Neuronal stem cell (in vitro differentiated cells): Measurements from ENCODE around the gene ORC4.
A peak's percentile ranks its signal among the peaks of the same experiment; 100 is the strongest.

Experiments
- DNase-seq: peaks from one replicate; pipeline ENCODE4 v3.0.0-alpha.2; 2013; ENCODE audit warnings: low spot score
- H2AFZ ChIP-seq: one replicate; pipeline ENCODE4 v1.6.1; 2013; ENCODE audit warnings: mild to moderate bottlenecking, low read length, inconsistent platforms
- H2AK5ac ChIP-seq: 2 replicates; pipeline ENCODE4 v1.6.1; 2013; ENCODE audit warnings: low read depth, mild to moderate bottlenecking, inconsistent platforms, low read length, moderate library complexity, mixed read lengths
- H2BK120ac ChIP-seq: 2 replicates; pipeline ENCODE4 v1.6.1; 2013; ENCODE audit warnings: low read depth, mild to moderate bottlenecking, inconsistent platforms, low read length, moderate library complexity, mixed read lengths
- H2BK12ac ChIP-seq: one replicate; pipeline ENCODE4 v1.6.1; 2013; ENCODE audit warnings: low read length, inconsistent platforms
- H2BK15ac ChIP-seq: 2 replicates; pipeline ENCODE4 v1.6.1; 2013; ENCODE audit warnings: mild to moderate bottlenecking, low read length, inconsistent platforms, mixed read lengths
- H2BK5ac ChIP-seq: one replicate; pipeline ENCODE4 v1.6.1; 2013; ENCODE audit warnings: inconsistent platforms, mild to moderate bottlenecking, low read length, moderate library complexity
- H3K14ac ChIP-seq: one replicate; pipeline ENCODE4 v1.6.1; 2013; ENCODE audit warnings: low read length, inconsistent platforms
- H3K18ac ChIP-seq: 2 replicates; pipeline ENCODE4 v1.6.1; 2013; ENCODE audit warnings: low read length, inconsistent platforms
- H3K23ac ChIP-seq: 2 replicates; pipeline ENCODE4 v1.6.1; 2013; ENCODE audit warnings: low read depth, mild to moderate bottlenecking, mixed read lengths, low read length, inconsistent platforms; ENCODE audit not compliant: poor library complexity
- H3K27ac ChIP-seq: replicated peaks from 3 replicates; pipeline ENCODE4 v1.5.1; 2013; ENCODE audit warnings: low read length, inconsistent platforms
- H3K27me3 ChIP-seq, 3 experiments: 2 replicates each; pipeline ENCODE4 v1.6.1; 2013; ENCODE audit warnings: low read length in 3 of 3, mild to moderate bottlenecking in 2 of 3, inconsistent platforms in 1 of 3, low read depth in 1 of 3, mixed read lengths in 1 of 3, moderate library complexity in 1 of 3; ENCODE audit not compliant: control insufficient read depth in 3 of 3, insufficient read depth in 3 of 3
- H3K36me3 ChIP-seq, 2 donors: replicated peaks in 1 of 2; 2 replicates each; pipeline ENCODE4 v1.6.1; 2013; ENCODE audit warnings: low read length in 2 of 2; ENCODE audit not compliant: control insufficient read depth in 2 of 2, insufficient read depth in 2 of 2
- H3K4ac ChIP-seq: 2 replicates; pipeline ENCODE4 v1.6.1; 2013; ENCODE audit warnings: inconsistent platforms, mild to moderate bottlenecking, low read length, moderate library complexity
- H3K4me1 ChIP-seq, 2 donors: 1 replicate in 1 of 2; 2 replicates in 1 of 2; pipeline ENCODE4 v1.6.1; 2013; ENCODE audit warnings: low read length in 2 of 2, low read depth in 1 of 2; ENCODE audit not compliant: control insufficient read depth in 2 of 2, insufficient read depth in 1 of 2
- H3K4me2 ChIP-seq: one replicate; pipeline ENCODE4 v1.6.1; 2013; ENCODE audit warnings: mild to moderate bottlenecking, low read length, inconsistent platforms; ENCODE audit not compliant: insufficient read depth, poor library complexity, severe bottlenecking
- H3K4me3 ChIP-seq, 2 donors: 2 replicates each; pipeline ENCODE4 v1.5.1; 2013; ENCODE audit warnings: low read length in 2 of 2, mild to moderate bottlenecking in 2 of 2, inconsistent platforms in 1 of 2, moderate library complexity in 1 of 2
- H3K79me1 ChIP-seq: one replicate; pipeline ENCODE4 v1.6.1; 2013; ENCODE audit warnings: low read depth, mild to moderate bottlenecking, inconsistent platforms, low read length, moderate library complexity
- H3K9ac ChIP-seq: one replicate; pipeline ENCODE4 v1.6.1; 2013; ENCODE audit warnings: mild to moderate bottlenecking, low read depth, low read length, inconsistent platforms; ENCODE audit not compliant: poor library complexity
- H3K9me3 ChIP-seq, 2 donors: replicated peaks in 1 of 2; 2 replicates each; pipeline versions ENCODE3 to v1.6.1; 2013; ENCODE audit warnings: low read length in 2 of 2, mild to moderate bottlenecking in 2 of 2, inconsistent platforms in 1 of 2, low read depth in 1 of 2, mixed read lengths in 1 of 2, moderate library complexity in 1 of 2; ENCODE audit not compliant: control insufficient read depth in 2 of 2, insufficient read depth in 1 of 2
- H4K8ac ChIP-seq: one replicate; pipeline ENCODE4 v1.6.1; 2013; ENCODE audit warnings: low read depth, mild to moderate bottlenecking, inconsistent platforms, low read length, moderate library complexity
- H4K91ac ChIP-seq: one replicate; pipeline ENCODE4 v1.6.1; 2013; ENCODE audit warnings: low read length, low read depth, mild to moderate bottlenecking, inconsistent platforms; ENCODE audit not compliant: poor library complexity
- WGBS, 2 donors: extraction: QIAGEN DNeasy Blood & Tissue Kit; methylation state at CpG; one replicate each; pipeline ENCODE4 v1.1.7; 2013; ENCODE audit warnings: missing lambda C conversion rate in 2 of 2, mixed read lengths in 1 of 2; ENCODE audit not compliant: insufficient read length in 2 of 2, insufficient replicate concordance in 1 of 2; ENCODE audit errors: extremely low coverage in 2 of 2; 5-methylcytosine and 5-hydroxymethylcytosine counted together

The ORC4 gene

DNA sequence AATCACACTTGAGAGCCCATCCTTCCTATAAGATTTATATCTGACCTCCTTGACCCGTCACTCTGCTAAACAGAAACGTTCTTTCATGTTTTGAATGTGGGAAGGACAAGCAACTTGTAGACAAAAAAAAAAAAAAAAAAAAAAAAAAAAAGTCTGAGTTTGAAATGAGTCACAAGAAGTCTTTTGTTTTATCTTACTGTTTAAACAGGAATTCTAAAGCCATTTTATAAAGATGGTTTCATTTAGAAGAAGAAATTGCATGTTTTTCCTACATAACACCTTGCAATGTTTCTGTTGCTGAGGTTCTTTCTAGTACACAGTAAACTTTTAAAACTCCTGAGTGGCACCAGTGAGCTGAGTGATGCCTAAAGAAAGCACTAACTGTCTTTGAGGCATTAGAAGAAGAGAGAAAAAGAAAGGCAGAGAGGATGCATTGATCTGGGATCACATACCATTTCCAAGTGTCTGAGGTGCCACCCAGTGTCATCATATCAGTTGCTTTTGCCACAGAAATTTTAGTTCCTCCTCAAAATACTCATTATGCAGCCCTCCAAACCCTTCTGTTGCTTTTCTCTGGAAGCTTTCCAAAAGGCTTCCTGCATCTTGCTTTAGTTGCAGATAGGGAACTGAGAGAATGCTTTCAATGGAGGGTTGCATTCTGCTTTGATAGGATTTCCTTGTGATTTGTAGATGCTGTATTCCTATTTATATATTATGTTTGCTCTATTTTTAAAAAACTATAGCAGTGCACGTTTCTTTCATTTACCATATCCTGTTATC lies 106.6 kb downstream of the ORC4 start:
- Histone ChIP-seq H2BK120ac (no peak overlapping the region), H3K23ac (no peak overlapping the region), H3K18ac (no peak overlapping the region), H2AFZ (no peak overlapping the region), H4K8ac (no peak overlapping the region), H3K14ac (no peak overlapping the region), H3K9ac (no peak overlapping the region), H3K4me3 (no peak overlapping the region), H3K79me1 (no peaks in the 10 kb centered on the region), H2AK5ac (no peak overlapping the region), H2BK15ac (no peak overlapping the region), H3K4me2 (no peak overlapping the region), H2BK12ac (no peak overlapping the region), H3K9me3 (no peaks in the 10 kb centered on the region), H3K27me3 (no peaks in the 10 kb centered on the region), H3K4ac (no peak overlapping the region), H2BK5ac (no peak overlapping the region), H3K4me1 (peaks cover 2 to 10% of the 10 kb centered on the region in 2 donors), H3K27ac (no peak overlapping the region), H4K91ac (no peak overlapping the region), H3K36me3 (peaks cover 0 to 39% of the 10 kb centered on the region in 2 donors)
- no peak for DNase-seq
- WGBS, 2 donors = no CpG with 5 or more reads among the region's 3 CpGs

DNA sequence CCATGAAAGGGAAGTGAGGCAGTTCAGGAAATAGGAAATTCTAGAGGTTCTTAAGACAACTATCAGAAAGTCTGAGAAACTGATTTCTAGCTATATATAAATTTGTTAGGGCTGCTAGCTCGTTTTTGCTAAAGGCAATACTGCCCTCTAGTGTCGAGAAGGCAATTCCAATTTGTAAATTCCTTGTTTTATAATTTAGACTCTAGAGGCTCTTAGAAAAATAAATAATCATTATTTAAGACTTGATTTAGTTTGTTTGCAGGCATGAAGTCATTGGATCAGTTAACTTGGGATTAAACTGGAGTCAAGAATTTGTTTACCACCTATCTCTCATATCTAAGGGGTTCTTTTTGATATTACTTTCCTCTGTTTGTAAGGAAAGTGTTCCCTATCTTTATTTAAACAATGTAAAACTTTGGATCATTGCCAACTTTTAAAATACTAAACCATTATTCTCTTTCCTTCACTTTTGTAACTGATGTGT lies 109.5 kb downstream of the ORC4 start:
- peaks cover 0 to 21% of the 10 kb centered on the region in 2 donors for H3K36me3 ChIP-seq
- no peak overlapping the region for H3K14ac ChIP-seq
- no peak overlapping the region for H2AFZ ChIP-seq
- H3K4me1 ChIP-seq = peaks cover 2 to 10% of the 10 kb centered on the region in 2 donors
- no peak overlapping the region for H3K4ac ChIP-seq
- no peaks in the 10 kb centered on the region for H3K27me3 ChIP-seq
- H2BK120ac ChIP-seq = no peak overlapping the region
- no peak overlapping the region for H3K9ac ChIP-seq
- H4K8ac ChIP-seq = no peak overlapping the region
- H4K91ac ChIP-seq = no peak overlapping the region
- DNase-seq = peak; percentile 42
- H3K18ac ChIP-seq = no peak overlapping the region
- no peak overlapping the region for H2AK5ac ChIP-seq
- WGBS, 2 donors = no CpG with 5 or more reads among the region's 2 CpGs
- H3K23ac ChIP-seq = no peak overlapping the region
- H2BK15ac ChIP-seq = no peak overlapping the region
- H3K27ac ChIP-seq = no peak overlapping the region
- H2BK5ac ChIP-seq = no peak overlapping the region
- H3K79me1 ChIP-seq = no peaks in the 10 kb centered on the region
- H3K4me2 ChIP-seq = no peak overlapping the region
- no peak overlapping the region for H2BK12ac ChIP-seq
- no peak overlapping the region for H3K4me3 ChIP-seq
- peaks cover 2 to 3% of the 10 kb centered on the region in 2 donors for H3K9me3 ChIP-seq

DNA sequence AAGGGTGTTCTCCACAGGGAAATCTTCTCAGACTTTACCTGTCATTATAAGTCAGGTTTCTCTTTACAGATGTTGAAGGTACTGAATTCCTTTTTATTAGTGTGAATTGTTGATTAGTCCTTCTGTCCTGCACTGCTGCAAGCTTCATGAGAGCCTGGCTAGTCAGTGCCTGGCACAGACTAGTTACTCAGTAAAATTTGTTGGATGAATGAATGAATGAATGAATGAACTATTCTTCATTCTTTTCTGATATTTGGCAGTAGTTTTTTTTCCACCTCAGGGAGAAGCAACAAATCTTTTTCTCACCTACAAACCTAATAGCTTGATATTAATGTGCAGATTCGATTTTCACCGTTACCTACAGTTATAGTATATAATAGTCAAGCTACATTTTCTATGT lies 111.4 kb downstream of the ORC4 start:
- Histone ChIP-seq H3K14ac (no peak overlapping the region), H2BK5ac (no peak overlapping the region), H3K4ac (no peak overlapping the region), H2BK120ac (no peak overlapping the region), H4K8ac (no peak overlapping the region), H4K91ac (no peak overlapping the region), H2BK12ac (no peak overlapping the region), H2AK5ac (no peak overlapping the region), H3K9me3 (peaks cover 2 to 3% of the 10 kb centered on the region in 2 donors), H3K27me3 (no peaks in the 10 kb centered on the region), H2AFZ (no peak overlapping the region), H3K36me3 (peaks cover 0 to 10% of the 10 kb centered on the region in 2 donors), H3K4me3 (no peak overlapping the region), H3K18ac (no peak overlapping the region), H2BK15ac (no peak overlapping the region), H3K79me1 (no peaks in the 10 kb centered on the region), H3K27ac (no peak overlapping the region), H3K4me2 (no peak overlapping the region), H3K23ac (no peak overlapping the region), H3K9ac (no peak overlapping the region), H3K4me1 (peaks cover 2 to 10% of the 10 kb centered on the region in 2 donors)
- WGBS, 2 donors = no CpG with 5 or more reads among the region's 2 CpGs
- no peak for DNase-seq

DNA sequence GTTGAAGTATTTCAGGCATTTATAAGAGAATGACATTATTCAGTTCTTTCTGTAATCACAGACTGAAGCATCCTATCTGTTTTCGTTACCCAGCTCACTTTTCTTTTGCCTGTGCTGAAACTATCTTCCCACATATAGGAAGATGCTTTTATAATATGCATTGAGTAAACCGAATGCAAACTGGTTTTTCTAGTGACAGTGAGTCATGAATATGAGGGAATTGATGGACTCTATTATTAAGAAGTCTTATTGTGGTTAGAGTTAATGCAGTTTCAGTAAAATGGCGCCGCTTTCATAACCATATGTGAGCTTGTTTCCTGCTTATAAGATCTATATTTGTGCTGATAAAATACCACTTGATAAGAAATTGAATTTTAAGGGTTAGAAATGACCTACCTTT lies 116.5 kb downstream of the ORC4 start:
- H3K14ac ChIP-seq = no peak overlapping the region
- H3K27me3 ChIP-seq = no peaks in the 10 kb centered on the region
- no peak overlapping the region for H3K23ac ChIP-seq
- no peak overlapping the region for H3K18ac ChIP-seq
- no peak overlapping the region for H2BK120ac ChIP-seq
- H2AK5ac ChIP-seq = no peak overlapping the region
- H3K4me1 ChIP-seq = no peaks in the 10 kb centered on the region
- no CpG with 5 or more reads among the region's 4 CpGs for WGBS, 2 donors
- no peak overlapping the region for H3K4me3 ChIP-seq
- peaks cover 2 to 3% of the 10 kb centered on the region in 2 donors for H3K9me3 ChIP-seq
- H2BK15ac ChIP-seq = no peak overlapping the region
- no peaks in the 10 kb centered on the region for H3K79me1 ChIP-seq
- H2BK5ac ChIP-seq = no peak overlapping the region
- no peak for DNase-seq
- H3K9ac ChIP-seq = no peak overlapping the region
- H3K27ac ChIP-seq = no peak overlapping the region
- no peak overlapping the region for H4K91ac ChIP-seq
- H3K4me2 ChIP-seq = no peak overlapping the region
- H2AFZ ChIP-seq = no peak overlapping the region
- peaks cover 0 to 41% of the 10 kb centered on the region in 2 donors for H3K36me3 ChIP-seq
- no peak overlapping the region for H4K8ac ChIP-seq
- H3K4ac ChIP-seq = no peak overlapping the region
- no peak overlapping the region for H2BK12ac ChIP-seq
